Neural cell (in vitro differentiated cells): ENCODE measurements around the gene PDCD5. TPM values are rescaled to one million over a fixed set of nuclear protein-coding genes. Genes with fewer than 3 reads are reported as not detected.

ENCODE experiments used
- H2AFZ ChIP-seq: fragments of 200-600, 300-800 bp; sonication (generic), shearing (Covaris generic); 2 replicates; pipeline ENCODE4 v1.6.0; 2014; ENCODE audit warnings: low read depth, mild to moderate bottlenecking, antibody characterized with exemption, low read length, moderate library complexity
- H3F3A ChIP-seq: fragments of 200-600 bp; shearing (Covaris generic); 2 replicates; pipeline ENCODE4 v1.6.1; 2016; ENCODE audit warnings: mild to moderate bottlenecking, moderate library complexity, mixed read lengths, antibody characterized with exemption, low read length; ENCODE audit not compliant: insufficient read depth, poor library complexity, severe bottlenecking
- H3K27ac ChIP-seq: fragments of 200-600, 300-800 bp; sonication (generic), shearing (Covaris generic); 2 replicates; pipeline ENCODE4 v1.5.1; 2014; ENCODE audit warnings: mild to moderate bottlenecking, low read length, moderate library complexity
- H3K27me3 ChIP-seq: fragments of 300-800, 200-600 bp; sonication (generic), shearing (Covaris generic); 2 replicates; pipeline ENCODE4 v1.6.0; 2014; ENCODE audit warnings: mild to moderate bottlenecking, low read depth, low read length, moderate library complexity; ENCODE audit not compliant: insufficient read depth
- H3K36me3 ChIP-seq: fragments of 300-800, 200-600 bp; sonication (generic), shearing (Covaris generic); 2 replicates; pipeline ENCODE4 v1.5.1; 2014; ENCODE audit warnings: mild to moderate bottlenecking, antibody characterized with exemption, low read length, moderate library complexity; ENCODE audit not compliant: insufficient read depth
- H3K4me2 ChIP-seq: fragments of 300-800, 200-600 bp; sonication (generic), shearing (Covaris generic); 2 replicates; pipeline ENCODE4 v1.6.0; 2014; ENCODE audit warnings: mild to moderate bottlenecking, low read length
- H3K4me3 ChIP-seq: fragments of 300-800, 200-600 bp; sonication (generic), shearing (Covaris generic); 2 replicates; pipeline ENCODE4 v1.5.1; 2014; ENCODE audit warnings: mild to moderate bottlenecking, low read length, moderate library complexity
- H3K79me2 ChIP-seq: fragments of 200-600 bp; shearing (Covaris generic); replicated peaks from 2 replicates; pipeline ENCODE4 v1.6.0; 2014; ENCODE audit warnings: mild to moderate bottlenecking, low read length, moderate library complexity; ENCODE audit not compliant: insufficient read depth
- H3K9ac ChIP-seq: fragments of 300-800, 200-600 bp; sonication (generic), shearing (Covaris generic); 2 replicates; pipeline ENCODE4 v1.6.1; 2016; ENCODE audit warnings: mild to moderate bottlenecking, low read length, mixed read lengths
- H3K9me2 ChIP-seq: fragments of 200-600 bp; shearing (Covaris generic); 2 replicates; pipeline ENCODE4 v1.6.1; 2016; ENCODE audit warnings: mild to moderate bottlenecking, low read length, mixed read lengths; ENCODE audit not compliant: insufficient read depth
- H3K9me3 ChIP-seq: fragments of 200-600, 300-800 bp; sonication (generic), shearing (Covaris generic); 2 replicates; pipeline ENCODE4 v1.6.1; 2016; ENCODE audit warnings: mild to moderate bottlenecking, mixed run types, low read length, moderate library complexity, mixed read lengths
- H4K20me1 ChIP-seq: fragments of 200-600 bp; shearing (Covaris generic); 2 replicates; pipeline ENCODE4 v1.6.1; 2016; ENCODE audit warnings: mild to moderate bottlenecking, mixed run types; ENCODE audit not compliant: insufficient read depth
- EP300 ChIP-seq: fragments of 450-650 bp; conservative IDR thresholded peaks from 2 replicates; pipeline ENCODE4 v1.6.1; 2014; ENCODE audit warnings: antibody characterized with exemption, mild to moderate bottlenecking, moderate library complexity; ENCODE audit not compliant: poor library complexity, severe bottlenecking
- EZH2 ChIP-seq: fragments of 200-600, 300-800 bp; shearing (Covaris generic), sonication (generic); IDR thresholded peaks from 2 replicates; pipeline ENCODE4 v1.6.1; 2014; ENCODE audit warnings: antibody characterized with exemption, low read length, borderline replicate concordance, mild to moderate bottlenecking; ENCODE audit not compliant: insufficient read depth, poor library complexity, severe bottlenecking
- POLR2AphosphoS5 ChIP-seq: IDR thresholded peaks from 2 replicates; pipeline ENCODE4 v1.6.1; 2012
- RAD21 ChIP-seq: fragments of 450-650 bp; conservative IDR thresholded peaks from 2 replicates; pipeline ENCODE4 v1.6.1; 2014; ENCODE audit warnings: antibody characterized with exemption, mild to moderate bottlenecking, moderate library complexity
- SMC3 ChIP-seq: fragments of 450-650 bp; conservative IDR thresholded peaks from 2 replicates; pipeline ENCODE4 v1.6.1; 2014; ENCODE audit warnings: antibody characterized with exemption, mild to moderate bottlenecking, moderate library complexity; ENCODE audit not compliant: poor library complexity
- TAF1 ChIP-seq: IDR thresholded peaks from 2 replicates; pipeline ENCODE4 v1.6.1; 2012; ENCODE audit warnings: low read depth
- polyA plus RNA-seq: library from polyadenylated mRNA; depleted of rRNA; stranded (reverse); fragments of >200 nt; gene quantifications from 2 replicates; pipeline ENCODE4 v1.2.3, GENCODE V29; 2014
- TF ChIP-seq, protein P1 (sequence below): IDR thresholded peaks from 2 replicates; pipeline ENCODE4 v1.6.1; 2012; ENCODE audit warnings: borderline replicate concordance
- TF ChIP-seq, protein P2 (sequence below): fragments of 450-650 bp; IDR thresholded peaks from 2 replicates; pipeline ENCODE4 v1.5.1; 2014; ENCODE audit warnings: antibody characterized with exemption, mild to moderate bottlenecking, moderate library complexity; ENCODE audit not compliant: poor library complexity, severe bottlenecking

The PDCD5 gene
- polyA plus RNA-seq, 1 donor from 2014 or later = 189 TPM

GRCh38 chr19:32599258-32599657 lies 18.3 kb downstream of the PDCD5 start:
- H2AFZ ChIP-seq = no peak overlapping the region
- H3K9me2 ChIP-seq = no peaks in the 10 kb centered on the region
- peaks cover 22% of the 10 kb centered on the region for H3K36me3 ChIP-seq
- no peak overlapping the region for H3K27ac ChIP-seq
- no peak overlapping the region for H3K9ac ChIP-seq
- TF ChIP-seq EZH2 (no peak), POLR2AphosphoS5 (no peak), EP300 (no peak), SMC3 (no peak), TAF1 (no peak), RAD21 (no peak)
- TF ChIP-seq, protein P1, sequence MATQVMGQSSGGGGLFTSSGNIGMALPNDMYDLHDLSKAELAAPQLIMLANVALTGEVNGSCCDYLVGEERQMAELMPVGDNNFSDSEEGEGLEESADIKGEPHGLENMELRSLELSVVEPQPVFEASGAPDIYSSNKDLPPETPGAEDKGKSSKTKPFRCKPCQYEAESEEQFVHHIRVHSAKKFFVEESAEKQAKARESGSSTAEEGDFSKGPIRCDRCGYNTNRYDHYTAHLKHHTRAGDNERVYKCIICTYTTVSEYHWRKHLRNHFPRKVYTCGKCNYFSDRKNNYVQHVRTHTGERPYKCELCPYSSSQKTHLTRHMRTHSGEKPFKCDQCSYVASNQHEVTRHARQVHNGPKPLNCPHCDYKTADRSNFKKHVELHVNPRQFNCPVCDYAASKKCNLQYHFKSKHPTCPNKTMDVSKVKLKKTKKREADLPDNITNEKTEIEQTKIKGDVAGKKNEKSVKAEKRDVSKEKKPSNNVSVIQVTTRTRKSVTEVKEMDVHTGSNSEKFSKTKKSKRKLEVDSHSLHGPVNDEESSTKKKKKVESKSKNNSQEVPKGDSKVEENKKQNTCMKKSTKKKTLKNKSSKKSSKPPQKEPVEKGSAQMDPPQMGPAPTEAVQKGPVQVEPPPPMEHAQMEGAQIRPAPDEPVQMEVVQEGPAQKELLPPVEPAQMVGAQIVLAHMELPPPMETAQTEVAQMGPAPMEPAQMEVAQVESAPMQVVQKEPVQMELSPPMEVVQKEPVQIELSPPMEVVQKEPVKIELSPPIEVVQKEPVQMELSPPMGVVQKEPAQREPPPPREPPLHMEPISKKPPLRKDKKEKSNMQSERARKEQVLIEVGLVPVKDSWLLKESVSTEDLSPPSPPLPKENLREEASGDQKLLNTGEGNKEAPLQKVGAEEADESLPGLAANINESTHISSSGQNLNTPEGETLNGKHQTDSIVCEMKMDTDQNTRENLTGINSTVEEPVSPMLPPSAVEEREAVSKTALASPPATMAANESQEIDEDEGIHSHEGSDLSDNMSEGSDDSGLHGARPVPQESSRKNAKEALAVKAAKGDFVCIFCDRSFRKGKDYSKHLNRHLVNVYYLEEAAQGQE = no peak
- TF ChIP-seq, protein P2, sequence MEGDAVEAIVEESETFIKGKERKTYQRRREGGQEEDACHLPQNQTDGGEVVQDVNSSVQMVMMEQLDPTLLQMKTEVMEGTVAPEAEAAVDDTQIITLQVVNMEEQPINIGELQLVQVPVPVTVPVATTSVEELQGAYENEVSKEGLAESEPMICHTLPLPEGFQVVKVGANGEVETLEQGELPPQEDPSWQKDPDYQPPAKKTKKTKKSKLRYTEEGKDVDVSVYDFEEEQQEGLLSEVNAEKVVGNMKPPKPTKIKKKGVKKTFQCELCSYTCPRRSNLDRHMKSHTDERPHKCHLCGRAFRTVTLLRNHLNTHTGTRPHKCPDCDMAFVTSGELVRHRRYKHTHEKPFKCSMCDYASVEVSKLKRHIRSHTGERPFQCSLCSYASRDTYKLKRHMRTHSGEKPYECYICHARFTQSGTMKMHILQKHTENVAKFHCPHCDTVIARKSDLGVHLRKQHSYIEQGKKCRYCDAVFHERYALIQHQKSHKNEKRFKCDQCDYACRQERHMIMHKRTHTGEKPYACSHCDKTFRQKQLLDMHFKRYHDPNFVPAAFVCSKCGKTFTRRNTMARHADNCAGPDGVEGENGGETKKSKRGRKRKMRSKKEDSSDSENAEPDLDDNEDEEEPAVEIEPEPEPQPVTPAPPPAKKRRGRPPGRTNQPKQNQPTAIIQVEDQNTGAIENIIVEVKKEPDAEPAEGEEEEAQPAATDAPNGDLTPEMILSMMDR = no peak
- no peaks in the 10 kb centered on the region for H3K9me3 ChIP-seq
- H3K4me3 ChIP-seq = no peak overlapping the region
- no peak overlapping the region for H3K4me2 ChIP-seq
- no peaks in the 10 kb centered on the region for H3K79me2 ChIP-seq
- H3F3A ChIP-seq = no peaks in the 10 kb centered on the region
- no peaks in the 10 kb centered on the region for H3K27me3 ChIP-seq
- no peaks in the 10 kb centered on the region for H4K20me1 ChIP-seq

DNA sequence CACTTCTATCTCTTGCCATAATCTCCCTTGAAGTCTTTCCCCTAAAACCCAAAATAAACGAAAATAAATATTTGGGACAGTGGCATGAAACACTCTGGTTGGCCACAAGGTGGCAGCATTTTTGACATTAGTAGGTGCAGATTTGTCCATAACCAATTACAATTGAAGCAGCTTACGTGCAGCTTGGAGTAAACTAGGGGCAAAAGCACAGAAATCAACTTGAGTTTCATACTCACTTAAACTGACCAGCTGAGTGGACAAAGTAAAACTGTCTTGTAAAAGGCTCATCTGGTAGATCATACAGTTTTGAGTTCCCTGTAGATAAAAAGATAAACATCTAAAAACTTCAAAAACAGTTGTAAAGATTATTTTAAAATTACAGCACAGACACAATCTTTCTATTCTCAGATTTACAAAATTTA lies 18.8 kb downstream of the PDCD5 start:
- TF ChIP-seq SMC3 (peak; percentile 82), RAD21 (peak; percentile 69)
- TF ChIP-seq, protein P2 = peak; percentile 83
- TF ChIP-seq, protein P1 = no peak
- Histone ChIP-seq H3K27me3 (no peaks in the 10 kb centered on the region), H3K79me2 (no peaks in the 10 kb centered on the region), H3K4me2 (no peak overlapping the region), H2AFZ (no peak overlapping the region), H3K27ac (no peak overlapping the region), H3K9me3 (no peaks in the 10 kb centered on the region), H3K4me3 (no peak overlapping the region), H3K9ac (no peak overlapping the region), H3K36me3 (peaks cover 17% of the 10 kb centered on the region), H3F3A (no peaks in the 10 kb centered on the region), H4K20me1 (no peaks in the 10 kb centered on the region), H3K9me2 (no peaks in the 10 kb centered on the region)
